HPDE6-E6E7 (cell line): ENCODE measurements around the gene ANKFN1.

Experiments used
- DNase-seq: peaks from one replicate; pipeline ENCODE4 v3.0.0; 2011; ENCODE audit warnings: missing footprints; ENCODE audit errors: extremely low spot score

The ANKFN1 gene

DNA sequence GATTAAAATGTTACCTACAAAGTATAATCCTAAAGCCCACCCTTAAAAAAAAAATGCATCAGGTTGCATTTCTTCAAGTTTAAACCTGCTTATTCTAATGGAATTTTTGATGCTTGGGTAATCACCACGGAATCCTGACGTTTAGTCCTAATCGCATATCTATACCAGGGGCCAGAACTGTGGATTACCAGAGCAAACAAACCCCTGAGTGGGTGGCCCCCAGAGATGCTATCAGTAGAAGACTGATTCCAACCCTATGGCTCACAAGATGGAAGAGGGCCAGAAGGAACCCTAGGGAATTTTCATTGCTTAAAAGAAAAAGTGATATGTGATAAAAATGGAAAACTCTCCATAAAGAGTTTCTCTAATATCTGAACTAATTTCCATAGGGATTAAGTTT is 288.0 kb downstream of the ANKFN1 start:
- DNase-seq: no peak

DNA sequence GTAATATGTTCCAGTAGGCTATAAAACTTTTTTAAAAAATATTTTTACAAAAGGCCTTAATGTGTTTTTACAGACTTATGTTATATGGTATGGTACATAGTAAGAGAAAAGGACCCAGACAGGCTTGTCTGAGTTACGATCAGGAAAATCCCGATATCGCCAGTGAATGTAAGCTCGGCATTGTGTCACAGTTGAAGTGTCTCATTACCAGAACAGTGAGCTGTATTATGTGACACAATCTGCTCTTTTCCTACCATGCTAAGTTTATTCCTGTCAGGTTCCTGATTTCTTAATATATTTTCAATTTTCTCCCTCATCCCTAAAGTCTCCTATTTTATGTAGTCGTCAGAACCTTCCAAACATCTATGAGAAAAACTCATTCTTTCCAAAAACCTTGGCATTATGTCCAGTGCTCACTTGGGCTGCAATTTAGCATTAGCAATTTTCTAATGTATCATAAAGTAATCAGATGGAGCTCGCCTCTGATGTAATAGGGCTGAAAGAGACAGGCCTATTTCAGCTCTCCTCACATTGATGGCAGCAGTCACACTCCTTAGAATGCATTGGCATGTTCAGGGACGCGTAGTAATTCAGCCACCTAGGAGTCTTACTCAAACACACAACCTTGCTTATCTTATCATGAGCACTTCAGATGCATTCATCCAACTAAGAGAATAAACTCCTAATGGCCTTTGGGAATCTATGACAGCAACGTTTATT is 292.6 kb downstream of the ANKFN1 start:
- DNase-seq: no peak

DNA sequence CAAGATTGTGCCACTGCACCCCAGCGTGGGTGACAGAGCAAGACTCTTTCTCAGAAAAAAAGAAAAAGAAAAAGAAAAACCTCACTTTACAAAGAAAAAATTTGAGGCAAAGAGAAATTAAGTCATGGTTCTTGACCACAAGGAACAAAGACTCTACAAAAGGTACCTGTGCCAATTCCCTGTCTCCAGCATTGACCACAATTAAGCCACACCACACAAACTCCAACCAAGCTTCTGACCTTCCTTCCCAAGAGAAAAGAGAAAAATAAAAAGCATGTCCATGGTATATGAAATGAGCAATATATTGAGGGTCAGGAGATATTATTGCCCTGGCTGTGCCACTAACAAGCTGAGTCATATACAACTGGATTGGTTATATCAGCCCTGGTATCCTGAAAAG is 293.9 kb downstream of the ANKFN1 start:
- no peak for DNase-seq

DNA sequence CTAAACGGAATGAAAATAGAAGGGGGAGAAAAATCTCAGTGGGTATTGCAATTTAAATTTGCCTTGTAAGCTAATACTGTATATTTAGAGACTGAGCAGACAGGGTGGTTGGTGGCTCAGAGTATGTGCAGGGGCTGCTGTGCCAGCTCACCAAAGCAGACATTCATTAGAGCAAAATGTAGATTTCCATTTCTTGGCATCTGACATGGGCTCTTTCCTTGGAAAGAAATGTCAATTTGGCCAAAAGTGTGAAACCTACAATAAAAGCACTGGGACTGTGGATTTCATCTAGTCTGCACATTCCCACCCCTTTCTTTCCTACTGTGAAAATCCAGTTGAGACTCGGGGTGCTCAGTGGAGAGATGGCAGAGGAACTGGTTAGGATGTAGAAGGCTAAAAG is 295.1 kb downstream of the ANKFN1 start:
- no peak for DNase-seq

DNA sequence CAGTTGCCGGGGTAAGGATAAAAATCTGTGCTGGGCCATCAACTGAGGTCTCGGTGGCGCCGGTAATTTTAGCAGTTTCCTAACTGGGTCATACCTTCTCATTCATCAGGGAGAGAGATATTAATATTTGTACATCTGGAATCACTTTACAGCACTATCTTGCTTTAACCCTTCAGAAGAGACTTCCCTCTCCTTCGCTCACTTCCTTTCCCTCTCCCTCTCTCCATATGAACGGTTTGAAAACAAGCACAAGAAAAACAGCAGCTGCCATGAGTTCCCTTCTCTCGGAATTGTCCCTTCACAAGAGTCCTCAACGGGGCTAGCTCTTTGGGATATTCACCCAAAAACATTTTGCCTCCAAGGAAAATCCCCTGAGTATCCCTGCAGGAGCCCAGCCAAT is 295.9 kb downstream of the ANKFN1 start:
- DNase-seq: no peak

DNA sequence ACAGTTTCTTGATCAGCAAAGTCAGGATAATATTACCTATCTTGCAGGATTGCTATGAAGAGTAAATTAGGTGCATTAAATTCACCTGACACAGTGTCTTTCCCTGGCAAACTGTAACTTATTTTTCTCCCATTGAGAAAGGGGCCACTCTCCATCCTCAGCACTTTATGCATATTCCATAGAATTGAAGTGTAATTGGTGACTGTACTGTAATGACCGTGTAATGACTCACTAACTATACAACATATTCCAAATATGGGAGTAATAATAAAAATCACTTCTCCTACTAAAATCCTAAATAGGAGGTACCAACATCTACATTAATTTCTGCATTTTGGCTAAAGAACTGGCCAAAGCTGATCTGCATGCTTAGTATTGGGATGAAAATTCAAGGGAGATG is 298.4 kb downstream of the ANKFN1 start:
- no peak for DNase-seq

DNA sequence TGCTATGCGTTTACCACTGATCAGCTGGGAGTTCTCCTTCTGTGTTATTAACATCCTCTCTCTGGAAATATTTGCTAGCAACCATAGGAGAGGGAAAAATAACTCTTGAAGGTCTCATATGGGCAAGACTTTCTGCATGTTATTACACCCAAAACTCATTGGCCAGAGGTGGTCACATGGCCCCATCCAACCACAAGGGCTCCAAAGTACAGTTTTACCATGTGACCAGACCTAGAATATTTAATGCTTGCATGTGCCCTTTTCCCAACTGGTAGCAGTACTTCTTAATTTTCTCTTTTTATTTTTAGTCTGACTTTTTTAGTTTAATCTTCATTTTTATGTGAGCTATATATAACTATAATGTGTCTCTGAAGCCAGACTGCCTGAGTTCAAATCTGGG is 299.2 kb downstream of the ANKFN1 start:
- DNase-seq: no peak

DNA sequence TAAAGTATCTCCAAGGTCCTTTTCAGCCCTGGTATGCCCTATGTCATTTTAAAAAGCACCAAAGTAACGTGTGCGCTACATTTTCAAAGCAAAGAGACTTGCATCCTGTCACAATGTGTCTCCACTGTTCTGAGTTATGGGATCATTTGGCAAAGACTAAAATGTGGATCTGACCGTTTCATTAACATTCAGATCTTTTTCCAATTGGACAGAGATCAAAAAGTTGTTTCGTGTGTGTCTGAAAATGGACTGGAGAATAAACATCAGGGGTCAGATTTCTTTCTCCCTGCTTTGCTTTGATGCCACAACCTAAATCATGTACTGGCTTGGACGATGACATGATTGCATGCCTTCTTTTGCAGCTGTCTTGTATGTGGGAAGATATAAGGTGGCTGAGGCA is 304.2 kb downstream of the ANKFN1 start:
- no peak for DNase-seq

DNA sequence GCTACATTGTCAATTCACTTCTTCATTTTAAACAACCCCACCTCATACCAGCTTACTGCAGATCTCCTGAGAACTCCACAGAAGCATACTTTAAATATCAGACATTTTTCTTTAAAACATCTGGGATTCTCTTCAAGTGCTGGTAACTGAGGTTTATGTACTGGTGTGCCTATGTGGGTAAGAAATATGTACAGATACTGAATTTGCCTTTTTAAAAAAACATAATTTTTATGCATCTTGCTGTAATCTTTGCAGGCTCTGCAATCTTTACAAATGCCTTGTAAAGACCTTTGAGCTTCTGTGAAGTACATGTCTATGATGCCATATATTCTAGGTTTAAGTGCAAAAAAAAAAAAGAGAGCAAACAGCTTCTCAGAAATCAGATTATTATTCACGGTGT is 312.6 kb downstream of the ANKFN1 start:
- DNase-seq: no peak

DNA sequence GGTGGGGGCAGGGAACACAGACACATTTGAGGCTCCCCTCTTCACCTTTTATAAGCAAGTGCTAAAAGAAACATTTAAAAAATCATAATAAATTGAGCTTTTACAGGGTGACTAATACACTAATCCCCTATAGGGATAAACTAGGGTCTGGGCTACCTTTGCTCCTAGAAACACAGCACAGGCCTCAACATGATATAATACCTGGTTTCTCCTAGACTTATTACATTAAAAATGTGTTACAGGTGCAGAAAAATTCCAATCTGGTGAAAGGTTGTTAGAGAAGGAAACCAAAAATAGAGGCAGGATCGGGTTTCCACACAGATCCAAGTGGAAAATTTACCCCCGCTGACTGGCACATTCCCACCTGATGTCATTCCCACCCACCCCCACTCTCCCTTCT is 315.6 kb downstream of the ANKFN1 start:
- no peak for DNase-seq

DNA sequence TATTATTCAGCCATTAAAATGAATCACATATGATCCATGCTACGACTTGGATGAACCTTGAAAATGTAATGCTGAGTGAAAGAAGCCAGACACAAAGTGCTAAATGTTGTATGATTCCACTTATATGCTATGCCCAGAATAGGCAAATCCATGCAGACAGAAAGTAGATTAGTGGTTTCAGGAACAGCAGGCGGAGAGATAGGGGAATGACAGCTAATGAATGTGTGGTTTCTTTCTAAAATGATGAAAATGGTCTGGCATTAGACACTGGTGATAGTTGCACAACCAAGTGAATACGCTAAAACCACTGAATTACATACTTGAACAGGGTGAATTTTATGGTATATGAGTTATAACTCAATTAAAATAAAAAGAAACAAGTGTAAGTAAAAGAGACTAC is 318.4 kb downstream of the ANKFN1 start:
- no peak for DNase-seq

DNA sequence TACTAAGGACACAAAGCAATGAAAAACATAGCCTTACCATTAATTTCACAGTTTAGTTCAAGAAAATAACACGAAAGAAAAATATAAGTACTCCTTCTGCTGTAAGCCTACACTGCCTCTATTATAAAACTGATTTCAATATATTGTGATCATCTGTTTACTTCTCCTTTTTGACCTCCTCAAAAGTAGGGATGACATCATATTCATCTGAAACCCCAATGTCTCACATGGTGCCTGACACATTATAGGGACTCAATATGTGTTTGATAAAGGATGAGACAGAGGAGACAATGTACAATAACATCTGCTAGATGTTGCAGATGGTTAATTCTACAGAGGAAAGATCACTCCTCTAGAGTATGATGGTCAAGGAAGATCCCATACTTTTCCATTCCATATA is 321.8 kb downstream of the ANKFN1 start:
- DNase-seq: no peak

DNA sequence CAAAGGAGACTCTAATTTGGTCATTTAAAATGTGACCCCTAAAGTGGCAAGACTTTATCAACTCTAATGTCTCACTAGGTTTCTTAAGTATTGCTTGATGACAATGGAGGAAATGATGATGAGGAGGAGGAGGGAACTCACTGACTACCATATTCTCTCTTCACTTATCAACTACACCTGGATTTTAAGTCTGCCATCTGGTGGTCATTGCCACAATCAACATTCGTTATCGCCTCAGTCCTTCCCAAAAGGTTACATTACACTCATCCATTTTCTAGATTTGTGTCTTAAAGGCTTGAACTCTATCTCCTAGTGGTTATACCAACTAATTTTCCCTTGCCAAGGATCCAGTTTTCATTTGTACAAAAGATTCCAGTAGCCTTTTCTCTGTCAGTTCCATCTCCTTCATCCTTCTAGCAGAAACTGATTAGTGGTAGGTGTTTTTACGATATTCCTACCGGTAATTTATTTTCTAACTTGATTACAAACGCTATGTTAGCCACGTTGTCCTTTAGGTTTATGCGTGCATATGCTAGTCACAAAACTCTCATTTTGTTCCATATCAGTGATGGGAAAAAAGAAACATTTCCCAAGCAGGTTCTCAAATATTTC is 325.7 kb downstream of the ANKFN1 start:
- peak; percentile 25 for DNase-seq

DNA sequence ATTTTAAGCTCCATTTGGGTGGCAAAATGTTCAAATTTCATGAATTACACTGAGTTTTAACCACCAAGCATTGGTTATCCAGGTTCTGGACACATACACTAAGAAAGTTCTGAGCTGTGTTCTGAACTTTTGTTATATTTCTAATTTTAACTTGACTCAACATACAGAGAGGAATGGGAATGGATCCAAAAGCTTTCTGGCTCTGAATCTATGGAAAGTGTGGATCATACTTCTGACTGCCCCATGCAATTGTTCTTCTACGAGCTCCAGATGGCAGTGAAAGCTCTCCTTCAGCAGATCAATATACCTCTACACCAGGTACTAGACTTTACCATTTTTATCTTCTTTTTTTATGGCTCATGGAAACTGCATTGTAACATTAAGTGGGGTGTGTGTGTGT is 327.2 kb downstream of the ANKFN1 start:
- no peak for DNase-seq

DNA sequence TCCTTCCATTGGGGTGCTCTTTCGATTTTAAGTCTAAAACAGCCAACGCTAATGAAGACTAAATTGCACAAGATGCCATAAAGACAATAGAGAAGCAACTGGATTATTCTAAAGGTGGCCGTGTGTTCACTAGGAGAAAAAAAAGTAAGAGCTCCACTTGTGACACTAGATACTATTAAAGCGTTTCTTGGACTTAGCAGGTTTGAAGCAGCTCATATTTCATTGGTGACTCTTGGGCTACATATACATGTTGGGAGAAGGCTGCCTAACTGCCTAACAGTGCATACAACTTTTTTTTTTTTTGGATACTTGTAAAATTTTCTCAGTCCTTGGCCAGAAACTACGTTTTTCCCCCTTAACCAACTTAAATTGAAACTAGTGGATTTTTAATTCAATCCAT is 328.4 kb downstream of the ANKFN1 start:
- DNase-seq: no peak

DNA sequence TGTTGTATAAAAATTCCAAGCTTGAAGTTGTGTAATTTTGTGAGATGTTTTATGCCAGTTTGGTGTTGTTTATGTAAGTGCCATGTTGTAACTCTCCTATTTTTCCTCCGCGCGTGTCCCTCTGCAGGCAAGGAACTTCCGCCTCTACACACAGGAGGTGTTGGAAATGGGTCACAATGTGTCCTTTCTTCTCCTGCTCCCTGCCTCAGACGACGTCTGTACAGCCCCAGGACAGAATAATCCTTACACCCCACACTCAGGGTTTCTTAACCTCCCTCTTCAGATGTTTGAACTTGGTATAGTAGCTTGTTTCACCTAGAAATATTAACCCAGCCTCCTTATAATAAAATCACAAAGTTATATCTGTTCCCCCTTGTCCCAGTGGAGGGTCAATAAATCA is 329.0 kb downstream of the ANKFN1 start:
- DNase-seq: no peak

DNA sequence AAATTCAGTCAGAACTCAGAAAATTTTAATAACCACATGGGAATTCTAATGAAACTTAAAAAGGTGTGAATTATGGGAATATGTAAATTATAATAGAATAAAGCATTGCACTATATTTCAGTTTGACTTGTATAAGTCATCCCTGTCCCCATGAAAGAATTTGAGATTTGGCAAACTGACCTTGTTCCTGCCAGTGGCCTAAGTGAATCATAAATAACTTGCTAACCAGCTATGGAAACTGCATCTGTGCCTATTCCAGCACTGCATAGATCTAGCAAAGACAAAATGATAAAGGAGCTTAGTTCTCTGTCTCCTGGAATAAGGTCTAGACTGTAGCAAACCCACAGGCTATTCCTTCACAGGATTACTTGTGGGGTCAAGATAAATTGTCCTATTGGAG is 333.5 kb downstream of the ANKFN1 start:
- no peak for DNase-seq

DNA sequence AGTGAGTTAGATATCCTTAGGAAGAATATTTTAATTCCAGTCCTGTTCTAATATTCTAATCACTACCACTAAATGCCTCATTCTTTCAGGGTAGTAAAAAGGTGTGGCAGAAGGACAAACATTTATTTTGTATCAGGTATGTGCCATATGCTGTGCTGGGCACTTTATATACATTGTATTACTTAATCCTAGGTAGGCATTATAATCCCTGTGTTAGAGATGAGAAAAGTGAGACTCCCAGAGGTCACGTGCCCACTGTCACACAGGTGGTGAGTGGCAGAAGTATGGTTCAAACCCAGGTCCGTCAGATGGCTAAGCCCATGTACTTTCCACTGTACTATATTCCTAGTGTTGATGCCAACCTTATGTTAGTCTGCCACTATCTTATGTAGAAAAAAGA is 335.5 kb downstream of the ANKFN1 start:
- DNase-seq: no peak

DNA sequence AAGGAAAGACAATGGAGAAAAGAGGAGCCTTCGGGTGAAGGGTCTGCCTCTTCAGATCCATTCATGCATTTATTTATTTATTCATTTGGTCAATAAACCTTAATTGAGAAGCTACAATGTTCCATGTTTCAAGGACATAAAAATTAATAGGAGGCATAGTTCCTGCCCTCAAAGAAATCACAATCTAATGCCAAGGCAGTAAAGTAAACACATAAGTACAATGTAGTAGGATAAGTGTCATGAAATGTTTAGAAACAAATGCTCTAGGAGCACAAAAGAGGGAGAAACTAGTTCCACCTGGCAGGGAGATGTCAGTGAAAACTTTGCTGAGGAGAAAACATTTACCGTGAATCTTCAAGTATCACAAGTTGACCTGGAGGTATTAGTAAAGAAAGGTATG is 336.7 kb downstream of the ANKFN1 start:
- DNase-seq: no peak

DNA sequence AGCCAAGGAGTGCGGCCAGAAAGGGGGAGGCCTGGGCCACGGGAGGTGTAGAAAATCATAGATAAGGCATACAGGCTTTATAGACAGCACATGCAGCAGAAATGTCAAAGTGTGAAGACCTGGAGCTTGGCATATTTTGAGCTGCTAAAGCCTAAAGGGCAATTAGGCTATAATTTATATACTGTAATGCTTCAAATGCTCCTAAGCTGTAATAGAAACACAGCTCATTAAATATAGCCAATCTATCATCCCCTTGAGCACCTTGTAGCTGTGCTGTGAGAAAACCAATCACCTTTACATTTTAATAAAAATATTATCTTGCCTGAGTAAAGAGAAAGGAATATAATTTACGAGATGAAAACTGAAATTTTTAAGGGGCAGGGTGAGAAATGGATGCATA is 342.3 kb downstream of the ANKFN1 start:
- no peak for DNase-seq

DNA sequence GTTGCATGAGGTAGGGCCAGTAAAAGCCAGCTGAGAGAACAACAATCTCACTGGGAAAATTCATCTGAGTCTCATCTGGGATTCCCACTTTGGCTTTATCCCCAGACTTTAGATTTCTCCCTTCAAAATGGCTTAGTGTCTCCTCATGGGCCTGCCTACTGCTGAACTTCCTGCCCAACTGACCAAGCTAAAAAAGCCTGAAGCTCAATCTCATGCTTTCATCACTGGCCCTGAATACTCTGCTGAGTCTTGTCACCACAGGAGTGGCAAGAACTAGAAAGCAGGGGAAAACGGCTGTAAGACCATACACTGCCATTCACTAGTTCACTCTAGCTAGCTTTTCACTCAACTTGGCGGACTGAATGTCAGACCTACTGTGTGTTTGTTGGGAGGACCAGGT is 343.9 kb downstream of the ANKFN1 start:
- no peak for DNase-seq

DNA sequence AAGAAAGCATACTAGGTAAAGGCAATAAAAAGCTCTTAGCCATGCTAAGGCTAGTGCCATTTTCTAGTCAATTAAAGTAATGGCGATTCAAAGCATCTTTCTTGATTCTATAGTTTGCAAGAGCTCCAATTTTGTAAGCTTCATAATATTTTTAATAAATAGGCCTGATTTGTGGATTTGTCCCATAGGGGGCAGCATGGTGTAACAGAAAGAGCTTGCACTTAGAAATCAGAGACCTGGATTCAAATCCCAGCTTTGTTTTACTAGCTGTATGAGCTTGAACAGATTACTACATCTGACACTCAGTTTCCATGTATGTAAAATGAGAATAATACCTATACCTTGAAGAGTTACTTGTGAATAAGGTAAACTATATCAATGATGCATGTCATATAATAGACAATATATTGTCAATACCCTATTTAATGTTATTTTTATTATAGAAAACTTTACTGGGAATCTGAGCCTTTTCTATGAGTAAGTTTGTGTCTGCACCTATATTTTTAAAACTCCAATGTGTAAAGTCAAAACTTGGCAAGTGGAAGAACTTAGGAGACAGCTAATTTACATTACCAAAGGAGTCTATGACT is 346.6 kb downstream of the ANKFN1 start:
- no peak for DNase-seq

DNA sequence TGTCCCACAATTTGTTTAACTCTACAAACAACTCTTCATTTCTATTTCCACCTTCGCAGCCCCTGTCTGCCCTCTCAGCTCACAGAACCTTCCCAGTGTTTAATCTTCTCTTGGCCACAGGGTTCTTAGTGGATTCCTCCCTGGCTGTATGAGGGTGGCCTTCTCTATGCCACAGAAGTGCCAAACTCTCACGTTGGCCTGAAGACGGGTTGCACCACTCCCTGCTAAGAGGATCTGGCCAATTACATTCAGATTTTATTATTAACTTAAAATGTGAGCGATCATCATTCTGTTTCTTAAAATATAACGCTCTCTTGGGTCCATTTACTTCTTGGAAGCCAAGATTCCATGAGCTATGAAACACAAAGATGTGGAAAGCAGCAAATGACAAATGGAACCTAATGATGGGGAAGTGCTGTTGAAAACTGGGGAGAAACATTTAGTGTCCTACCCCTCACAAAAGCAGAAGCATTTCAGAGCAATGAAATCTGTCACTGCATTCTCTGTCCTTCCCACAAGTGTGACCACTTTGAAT is 348.9 kb downstream of the ANKFN1 start:
- no peak for DNase-seq
